Spleen (tissue), 7 donors: Measurements from ENCODE around the gene KLHL12.

ENCODE experiments used
- POLR2AphosphoS5 ChIP-seq, 3 donors: sonication (generic); formaldehyde crosslinking; IDR thresholded peaks; one replicate each; pipeline ENCODE4 v1.5.1; 2017; ENCODE audit warnings: antibody characterized with exemption in 3 of 3
- TF ChIP-seq, protein P1 (sequence below), 11 experiments: fragments of 200-600 bp in 7 of 11; fragments of 450-650 bp in 4 of 11; sonication (generic) in 4 of 11; IDR thresholded peaks in 8 of 11; conservative IDR thresholded peaks in 3 of 11; 1 replicate in 7 of 11; 2 replicates in 4 of 11; pipeline versions ENCODE4 v1.4.0 to v1.8.0; 2016 to 2021; ENCODE audit warnings: antibody characterized with exemption in 11 of 11, inconsistent platforms in 4 of 11, mild to moderate bottlenecking in 1 of 11
- donor health status: DM: no; HTN: no; CAD: no; lungs with moderate emphysema.
- donor health status: DM: no; HTN: no; CAD: no.
- donor health status: DM: no; HTN: no; CAD: no.

DNA sequence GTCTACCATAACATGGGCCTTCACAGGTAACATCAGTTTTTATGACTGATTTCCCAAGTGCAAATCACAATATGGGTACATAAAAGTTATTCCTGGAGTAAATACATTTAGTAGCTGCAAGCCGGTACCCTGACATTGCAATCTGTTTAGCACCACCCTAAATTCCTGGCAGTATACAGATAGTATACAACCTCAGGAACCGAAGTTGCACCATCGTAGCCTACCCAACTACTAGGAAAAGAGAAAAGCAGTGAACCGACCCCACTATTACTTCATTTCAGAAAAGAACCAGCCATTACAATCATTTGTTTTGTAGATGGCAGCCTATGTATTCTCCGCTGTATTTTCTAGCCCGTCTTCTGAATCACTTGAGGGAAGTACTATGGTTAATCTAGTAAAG lies 29.9 kb upstream of the KLHL12 start:
- TF ChIP-seq, protein P1, sequence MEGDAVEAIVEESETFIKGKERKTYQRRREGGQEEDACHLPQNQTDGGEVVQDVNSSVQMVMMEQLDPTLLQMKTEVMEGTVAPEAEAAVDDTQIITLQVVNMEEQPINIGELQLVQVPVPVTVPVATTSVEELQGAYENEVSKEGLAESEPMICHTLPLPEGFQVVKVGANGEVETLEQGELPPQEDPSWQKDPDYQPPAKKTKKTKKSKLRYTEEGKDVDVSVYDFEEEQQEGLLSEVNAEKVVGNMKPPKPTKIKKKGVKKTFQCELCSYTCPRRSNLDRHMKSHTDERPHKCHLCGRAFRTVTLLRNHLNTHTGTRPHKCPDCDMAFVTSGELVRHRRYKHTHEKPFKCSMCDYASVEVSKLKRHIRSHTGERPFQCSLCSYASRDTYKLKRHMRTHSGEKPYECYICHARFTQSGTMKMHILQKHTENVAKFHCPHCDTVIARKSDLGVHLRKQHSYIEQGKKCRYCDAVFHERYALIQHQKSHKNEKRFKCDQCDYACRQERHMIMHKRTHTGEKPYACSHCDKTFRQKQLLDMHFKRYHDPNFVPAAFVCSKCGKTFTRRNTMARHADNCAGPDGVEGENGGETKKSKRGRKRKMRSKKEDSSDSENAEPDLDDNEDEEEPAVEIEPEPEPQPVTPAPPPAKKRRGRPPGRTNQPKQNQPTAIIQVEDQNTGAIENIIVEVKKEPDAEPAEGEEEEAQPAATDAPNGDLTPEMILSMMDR (IDR thresholded peaks at IDR 0.05 in 8 of 11, conservative IDR thresholded peaks at IDR 0.05 in 3 of 11) = no peak
- TF ChIP-seq POLR2AphosphoS5 (IDR thresholded peaks at IDR 0.05) = no peak
